ENCODE measurements around the gene ATP9B.

Gene ATP9B

GRCh38 chr18:79102886-79103285, 33.7 kb downstream of the ATP9B start:
- TF ChIP-seq TAF1 (IDR thresholded peaks at IDR 0.05; ENCODE audit: low read depth, low read length): no peak
- TF ChIP-seq POLR2A (IDR thresholded peaks at IDR 0.05; ENCODE audit: low read depth, low read length): no peak
- TF ChIP-seq POU2F2 (IDR thresholded peaks at IDR 0.05; ENCODE audit: low read depth, low read length): no peak
- no peak for TF ChIP-seq POLR2AphosphoS5 (IDR thresholded peaks at IDR 0.05; ENCODE audit: low read depth, low read length)
- TF ChIP-seq PAX5 (IDR thresholded peaks at IDR 0.05; ENCODE audit: insufficient read depth, low read length, severe bottlenecking): no peak
- no peak for TF ChIP-seq SPI1 (IDR thresholded peaks at IDR 0.05; ENCODE audit: low read depth, low read length)
- no peak for DNase-seq (ENCODE audit: insufficient read length, low spot score)
- no peak for FAIRE-seq

DNA sequence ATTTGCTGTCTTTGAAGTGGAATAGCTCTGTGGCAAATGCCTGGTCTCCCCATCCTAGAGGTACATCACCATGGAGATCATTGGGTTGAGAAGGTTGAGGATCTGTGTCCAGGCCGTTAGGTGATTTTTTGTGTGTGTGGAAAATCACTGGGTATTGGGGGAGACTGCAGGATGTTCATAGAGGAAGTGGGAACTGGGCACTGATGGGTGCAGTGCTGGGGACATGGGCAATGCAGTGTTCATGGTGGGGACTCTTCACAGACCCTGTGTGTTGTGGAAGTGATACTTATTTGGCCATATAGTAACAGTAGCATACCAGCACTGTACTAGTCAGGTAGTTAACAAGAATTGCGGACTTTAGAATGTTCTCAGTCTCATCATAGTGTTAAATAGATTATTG, 34.9 kb downstream of the ATP9B start:
- no peak for DNase-seq (ENCODE audit: insufficient read length, low spot score)
- TF ChIP-seq POU2F2 (IDR thresholded peaks at IDR 0.05; ENCODE audit: low read depth, low read length) (no peak), SPI1 (IDR thresholded peaks at IDR 0.05; ENCODE audit: low read depth, low read length) (peak; percentile 71)
- peak; percentile 20 for FAIRE-seq

DNA sequence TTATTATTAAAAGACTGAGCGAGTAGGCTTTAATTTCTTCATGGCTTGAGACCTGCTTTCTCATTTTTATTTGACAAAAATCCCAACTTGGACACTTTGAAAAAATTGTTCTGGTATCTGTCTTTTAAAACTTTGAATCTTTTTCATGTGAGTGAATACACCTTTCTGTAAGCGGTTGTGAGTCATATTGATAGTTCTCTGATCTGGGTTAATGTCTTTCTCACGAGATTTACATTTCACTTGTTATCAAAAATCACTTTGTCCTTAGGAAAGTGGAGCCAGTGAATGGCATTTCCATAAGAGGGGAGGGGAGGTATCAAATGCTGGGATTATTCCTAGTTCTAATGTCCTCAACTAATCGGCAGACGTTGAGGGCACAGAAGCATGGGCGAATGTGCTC, 36.3 kb downstream of the ATP9B start:
- FAIRE-seq (no peak), DNase-seq (ENCODE audit: insufficient read length, low spot score) (no peak)
- TF ChIP-seq TAF1 (IDR thresholded peaks at IDR 0.05; ENCODE audit: low read depth, low read length) (no peak), PAX5 (IDR thresholded peaks at IDR 0.05; ENCODE audit: insufficient read depth, low read length, severe bottlenecking) (no peak), POLR2AphosphoS5 (IDR thresholded peaks at IDR 0.05; ENCODE audit: low read depth, low read length) (no peak), SPI1 (IDR thresholded peaks at IDR 0.05; ENCODE audit: low read depth, low read length) (no peak), POLR2A (IDR thresholded peaks at IDR 0.05; ENCODE audit: low read depth, low read length) (no peak), POU2F2 (IDR thresholded peaks at IDR 0.05; ENCODE audit: low read depth, low read length) (no peak)

- no peak for FAIRE-seq
- TF ChIP-seq POLR2A (IDR thresholded peaks at IDR 0.05; ENCODE audit: low read depth, low read length): no peak
- no peak for TF ChIP-seq PAX5 (IDR thresholded peaks at IDR 0.05; ENCODE audit: insufficient read depth, low read length, severe bottlenecking)
- no peak for TF ChIP-seq POU2F2 (IDR thresholded peaks at IDR 0.05; ENCODE audit: low read depth, low read length)
- no peak for TF ChIP-seq POLR2AphosphoS5 (IDR thresholded peaks at IDR 0.05; ENCODE audit: low read depth, low read length)
- no peak for DNase-seq (ENCODE audit: insufficient read length, low spot score)
Observed at GRCh38 chr18:79106084-79106483, 36.9 kb downstream of the ATP9B start.

DNA sequence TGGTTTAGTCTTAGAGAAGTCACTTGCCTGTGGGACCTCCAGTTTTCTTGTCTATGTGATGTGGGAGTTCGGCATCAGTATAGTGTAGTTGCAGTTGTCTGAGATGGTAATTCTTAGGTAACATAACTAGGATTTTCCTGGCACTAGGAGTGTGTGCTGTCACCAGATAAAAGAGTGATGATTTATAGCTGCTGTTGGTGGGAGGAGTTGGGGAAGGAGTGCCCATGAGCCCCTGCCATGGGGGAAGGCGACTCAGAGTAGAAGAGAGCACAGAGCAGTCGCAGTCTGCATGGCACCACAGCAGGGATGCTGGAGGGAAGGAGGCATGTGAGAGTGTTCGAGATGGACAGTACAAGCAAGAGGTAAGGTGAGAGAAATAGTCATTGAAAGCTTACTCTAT, 38.7 kb downstream of the ATP9B start:
- FAIRE-seq: no peak
- no peak for DNase-seq (ENCODE audit: insufficient read length, low spot score)
- TF ChIP-seq POU2F2 (IDR thresholded peaks at IDR 0.05; ENCODE audit: low read depth, low read length) (no peak), TAF1 (IDR thresholded peaks at IDR 0.05; ENCODE audit: low read depth, low read length) (no peak), PAX5 (IDR thresholded peaks at IDR 0.05; ENCODE audit: insufficient read depth, low read length, severe bottlenecking) (no peak), SPI1 (IDR thresholded peaks at IDR 0.05; ENCODE audit: low read depth, low read length) (no peak), POLR2A (IDR thresholded peaks at IDR 0.05; ENCODE audit: low read depth, low read length) (no peak)

DNA sequence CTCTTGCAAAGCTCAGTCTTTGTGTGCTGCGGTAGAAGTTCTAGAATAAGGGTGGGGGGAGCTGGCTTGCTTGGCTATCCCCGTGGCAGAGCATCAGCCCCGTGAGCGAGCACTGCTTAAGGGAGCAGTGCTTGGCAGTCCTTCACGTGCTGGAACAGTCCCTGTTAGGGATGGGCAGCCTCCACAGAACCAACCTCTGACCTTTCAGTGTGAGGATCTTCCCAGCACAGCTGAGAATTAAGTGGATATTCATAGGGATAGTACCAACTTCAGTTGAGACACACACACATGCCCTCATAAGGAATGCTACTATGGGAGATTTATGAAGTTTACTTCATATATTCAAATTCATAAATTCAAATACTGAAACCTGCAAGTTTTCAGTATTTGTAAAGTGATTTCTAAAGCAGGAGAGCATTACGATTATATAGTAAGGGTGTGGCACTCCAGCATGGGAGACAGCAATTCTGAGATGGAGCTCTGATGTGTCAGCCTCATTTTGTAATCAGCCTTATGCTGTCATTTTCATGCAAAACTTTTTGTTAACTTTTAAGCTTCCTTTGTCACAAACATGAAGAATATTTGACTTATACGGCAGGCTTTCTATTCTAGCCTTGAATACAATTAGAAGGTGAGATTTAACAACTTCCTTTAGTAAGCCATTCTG, 39.5 kb downstream of the ATP9B start:
- FAIRE-seq: no peak
- TF ChIP-seq SPI1 (IDR thresholded peaks at IDR 0.05; ENCODE audit: low read depth, low read length): no peak
- TF ChIP-seq TAF1 (IDR thresholded peaks at IDR 0.05; ENCODE audit: low read depth, low read length): no peak
- no peak for TF ChIP-seq POLR2A (IDR thresholded peaks at IDR 0.05; ENCODE audit: low read depth, low read length)
- no peak for TF ChIP-seq POLR2AphosphoS5 (IDR thresholded peaks at IDR 0.05; ENCODE audit: low read depth, low read length)
- TF ChIP-seq PAX5 (IDR thresholded peaks at IDR 0.05; ENCODE audit: insufficient read depth, low read length, severe bottlenecking): no peak
- no peak for TF ChIP-seq POU2F2 (IDR thresholded peaks at IDR 0.05; ENCODE audit: low read depth, low read length)
- DNase-seq (ENCODE audit: insufficient read length, low spot score): no peak

GRCh38 chr18:79111483-79111882, 42.3 kb downstream of the ATP9B start:
- DNase-seq (ENCODE audit: insufficient read length, low spot score): no peak
- TF ChIP-seq POLR2A (IDR thresholded peaks at IDR 0.05; ENCODE audit: low read depth, low read length) (no peak), POLR2AphosphoS5 (IDR thresholded peaks at IDR 0.05; ENCODE audit: low read depth, low read length) (no peak), TAF1 (IDR thresholded peaks at IDR 0.05; ENCODE audit: low read depth, low read length) (no peak), SPI1 (IDR thresholded peaks at IDR 0.05; ENCODE audit: low read depth, low read length) (no peak), POU2F2 (IDR thresholded peaks at IDR 0.05; ENCODE audit: low read depth, low read length) (no peak)
- FAIRE-seq: peak; percentile 31

DNA sequence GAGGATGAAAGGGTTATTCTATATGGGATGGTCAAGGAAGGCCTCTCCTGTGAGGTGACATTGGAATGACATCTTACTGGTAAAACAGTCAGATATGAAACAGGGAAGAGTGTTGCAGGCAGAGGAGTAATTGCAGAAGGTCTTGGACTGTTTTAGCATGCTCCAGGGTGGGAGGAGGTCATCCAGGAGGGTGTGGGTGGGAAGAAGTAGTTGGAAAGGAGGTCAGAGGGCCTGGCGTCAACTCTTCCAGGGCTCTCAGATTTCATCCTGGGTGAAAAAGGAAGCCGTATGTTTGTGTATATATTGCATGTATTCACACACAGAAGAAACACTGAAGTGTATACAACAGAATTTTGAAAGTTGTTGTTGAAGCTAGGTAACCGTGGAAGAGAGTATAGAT, 48.2 kb downstream of the ATP9B start:
- FAIRE-seq: no peak
- no peak for TF ChIP-seq TAF1 (IDR thresholded peaks at IDR 0.05; ENCODE audit: low read depth, low read length)
- TF ChIP-seq POLR2AphosphoS5 (IDR thresholded peaks at IDR 0.05; ENCODE audit: low read depth, low read length): no peak
- no peak for TF ChIP-seq SPI1 (IDR thresholded peaks at IDR 0.05; ENCODE audit: low read depth, low read length)
- TF ChIP-seq POU2F2 (IDR thresholded peaks at IDR 0.05; ENCODE audit: low read depth, low read length): no peak
- no peak for TF ChIP-seq POLR2A (IDR thresholded peaks at IDR 0.05; ENCODE audit: low read depth, low read length)
- TF ChIP-seq PAX5 (IDR thresholded peaks at IDR 0.05; ENCODE audit: insufficient read depth, low read length, severe bottlenecking): no peak
- no peak for DNase-seq (ENCODE audit: insufficient read length, low spot score)

DNA sequence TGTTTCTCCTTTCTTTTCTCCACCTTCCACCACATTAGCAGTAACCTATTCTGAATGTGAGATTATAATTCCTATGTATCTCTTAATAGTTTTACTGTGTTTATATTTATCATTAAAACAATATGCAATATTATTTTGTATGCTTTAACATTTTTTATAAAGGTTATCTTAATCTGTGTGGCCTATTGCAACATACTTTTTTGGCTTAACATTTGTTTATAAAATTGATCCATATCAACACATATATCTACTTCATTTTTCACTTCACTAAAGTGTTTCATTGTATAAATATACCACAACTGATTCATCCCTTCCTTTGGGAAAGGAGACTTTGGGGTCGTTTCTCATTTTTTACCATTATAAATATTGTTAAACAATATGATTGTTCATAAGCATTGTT, 48.6 kb downstream of the ATP9B start:
- FAIRE-seq: no peak
- TF ChIP-seq POU2F2 (IDR thresholded peaks at IDR 0.05; ENCODE audit: low read depth, low read length) (no peak), SPI1 (IDR thresholded peaks at IDR 0.05; ENCODE audit: low read depth, low read length) (no peak), POLR2AphosphoS5 (IDR thresholded peaks at IDR 0.05; ENCODE audit: low read depth, low read length) (no peak), POLR2A (IDR thresholded peaks at IDR 0.05; ENCODE audit: low read depth, low read length) (no peak), TAF1 (IDR thresholded peaks at IDR 0.05; ENCODE audit: low read depth, low read length) (no peak), PAX5 (IDR thresholded peaks at IDR 0.05; ENCODE audit: insufficient read depth, low read length, severe bottlenecking) (no peak)
- DNase-seq (ENCODE audit: insufficient read length, low spot score): no peak

DNA sequence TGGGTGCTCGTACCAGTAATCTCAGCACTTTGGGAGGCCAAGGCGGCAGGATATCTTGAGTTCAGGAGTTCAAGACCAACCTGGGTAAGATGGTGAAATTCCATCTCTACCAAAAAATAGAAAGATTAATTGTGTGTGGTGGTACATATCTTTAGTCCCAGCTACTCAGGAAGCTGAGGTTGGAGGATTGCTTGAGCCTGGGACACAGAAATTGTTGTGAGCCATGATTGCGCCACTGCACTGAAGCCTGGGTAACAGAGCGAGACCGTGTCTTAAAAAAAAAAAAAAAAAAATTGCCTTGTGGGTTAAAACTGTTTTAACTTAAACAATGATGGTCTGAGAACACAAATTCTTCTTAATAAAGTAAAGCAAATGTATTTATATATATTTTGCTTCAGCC, 49.6 kb downstream of the ATP9B start:
- no peak for DNase-seq (ENCODE audit: insufficient read length, low spot score)
- FAIRE-seq: no peak
- no peak for TF ChIP-seq POU2F2 (IDR thresholded peaks at IDR 0.05; ENCODE audit: low read depth, low read length)
- TF ChIP-seq POLR2A (IDR thresholded peaks at IDR 0.05; ENCODE audit: low read depth, low read length): no peak
- no peak for TF ChIP-seq TAF1 (IDR thresholded peaks at IDR 0.05; ENCODE audit: low read depth, low read length)
- no peak for TF ChIP-seq SPI1 (IDR thresholded peaks at IDR 0.05; ENCODE audit: low read depth, low read length)
- no peak for TF ChIP-seq POLR2AphosphoS5 (IDR thresholded peaks at IDR 0.05; ENCODE audit: low read depth, low read length)
- no peak for TF ChIP-seq PAX5 (IDR thresholded peaks at IDR 0.05; ENCODE audit: insufficient read depth, low read length, severe bottlenecking)

All from GM12891 (cell line).